ENCODE measurements around the gene CTU1.
A peak's percentile ranks its signal among the peaks of the same experiment; 100 is the strongest.

Gene CTU1

DNA sequence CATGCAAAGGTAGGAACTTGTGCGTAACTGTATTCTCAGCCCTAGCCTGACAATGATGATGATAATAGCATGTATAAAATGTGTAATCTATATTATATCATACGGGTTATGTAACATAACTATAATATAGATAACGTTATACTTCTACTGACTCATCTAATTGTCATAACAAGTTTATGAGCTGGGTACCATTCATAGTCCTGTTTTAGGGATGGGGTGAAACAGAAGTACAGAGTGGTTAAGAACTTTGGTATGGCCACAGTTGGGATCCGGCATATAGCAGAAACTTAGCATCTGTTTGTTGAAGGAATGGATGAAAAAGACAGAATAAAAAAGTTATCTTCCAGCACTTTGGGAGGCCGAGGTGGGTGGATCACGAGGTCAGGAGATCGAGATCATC lies 5.2 kb downstream of the CTU1 start:
- no peak for DNase-seq

DNA sequence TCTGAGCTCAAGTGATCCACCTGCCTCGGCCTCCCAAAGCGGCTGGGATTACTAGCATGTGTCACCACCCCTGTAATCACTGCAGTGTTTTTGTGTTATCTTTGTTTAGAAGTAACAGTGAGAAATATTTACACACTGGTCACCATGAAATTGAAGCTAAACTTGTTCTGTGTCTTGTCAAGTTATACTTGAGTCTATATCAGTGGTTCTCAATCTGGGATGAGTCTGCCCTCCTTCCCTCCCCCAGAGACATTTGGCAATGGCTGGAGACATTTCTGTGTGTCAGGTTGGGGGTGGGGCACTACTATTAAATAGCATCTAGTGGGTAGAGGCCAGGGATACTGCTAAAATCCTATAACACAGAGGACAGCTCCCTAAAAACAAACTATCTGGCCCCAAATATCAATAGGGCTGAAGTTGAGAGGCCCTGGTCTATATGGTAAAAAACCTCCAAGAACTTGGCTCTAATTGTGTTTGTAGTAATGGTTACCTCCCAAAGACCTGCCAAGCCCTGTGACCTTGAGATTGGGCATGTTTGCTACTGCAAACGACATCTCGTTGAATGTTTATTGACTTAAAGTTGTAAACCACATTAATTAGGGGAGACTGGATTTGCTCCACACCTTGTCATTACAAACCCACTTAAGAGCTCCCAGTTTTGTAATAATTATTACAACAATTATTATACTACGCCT lies 6.9 kb downstream of the CTU1 start:
- no peak for DNase-seq

DNA sequence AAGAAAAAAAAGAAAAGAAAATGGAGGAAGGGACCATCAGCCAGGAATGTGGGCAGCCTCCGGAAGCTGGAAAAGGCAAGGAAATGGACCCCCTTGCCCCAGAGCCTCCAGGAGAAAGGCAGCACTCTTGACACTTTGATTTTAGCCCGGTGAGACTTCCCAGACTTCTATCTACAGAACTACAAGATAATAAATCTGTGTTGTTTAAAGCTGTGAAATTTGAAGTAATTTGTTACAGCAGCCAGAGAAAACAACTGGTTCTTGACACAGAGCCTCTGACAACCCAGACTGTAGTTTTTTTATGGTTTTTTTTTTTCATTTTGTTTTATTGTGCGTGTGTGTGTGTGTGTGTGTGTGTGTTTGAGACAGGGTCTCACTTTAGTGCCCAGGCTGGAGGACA lies 7.6 kb downstream of the CTU1 start:
- DNase-seq, result no peak

- no peak for DNase-seq
Observed at GRCh38 chr19:51099047-51099382, 9.2 kb downstream of the CTU1 start.

DNA sequence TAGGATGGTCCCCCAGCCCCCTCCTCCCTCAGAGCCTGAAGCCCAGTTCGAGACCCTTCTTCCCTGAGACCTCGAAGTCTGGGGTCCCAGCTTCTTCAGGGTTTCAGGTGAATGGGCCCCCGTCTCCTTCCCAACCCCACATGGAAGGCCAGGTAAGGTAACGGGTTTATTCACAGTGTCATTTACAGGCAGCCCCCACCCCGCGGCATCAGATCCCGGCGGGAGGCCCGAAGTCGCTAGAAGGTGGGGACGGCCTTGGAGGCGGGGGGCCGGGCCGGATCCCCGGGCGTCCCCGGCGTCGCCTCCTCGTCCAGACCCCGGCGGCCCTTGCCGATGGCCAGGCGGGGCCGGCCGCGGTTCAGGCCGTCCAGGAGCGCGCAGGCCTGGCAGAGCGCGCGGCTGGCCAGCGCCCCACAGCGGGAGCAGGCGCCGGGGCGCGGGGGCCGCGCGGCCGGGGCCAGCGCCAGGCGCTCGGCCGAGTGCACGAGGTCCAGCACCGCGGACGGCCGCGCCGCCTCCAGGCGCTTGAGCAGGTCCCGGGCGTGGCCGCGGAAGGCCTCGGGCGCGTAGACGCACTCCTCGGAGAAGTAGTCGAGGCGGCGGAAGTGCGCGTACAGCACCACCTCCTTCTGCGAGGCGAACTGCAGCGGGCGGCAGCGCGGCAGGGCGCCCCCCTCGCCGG lies 9.7 kb downstream of the CTU1 start:
- DNase-seq, result no peak

GRCh38 chr19:51097796-51098195 lies 10.4 kb downstream of the CTU1 start:
- no peak for DNase-seq

GRCh38 chr19:51097166-51097738 lies 11.0 kb downstream of the CTU1 start:
- DNase-seq, result peak; percentile 62

DNA sequence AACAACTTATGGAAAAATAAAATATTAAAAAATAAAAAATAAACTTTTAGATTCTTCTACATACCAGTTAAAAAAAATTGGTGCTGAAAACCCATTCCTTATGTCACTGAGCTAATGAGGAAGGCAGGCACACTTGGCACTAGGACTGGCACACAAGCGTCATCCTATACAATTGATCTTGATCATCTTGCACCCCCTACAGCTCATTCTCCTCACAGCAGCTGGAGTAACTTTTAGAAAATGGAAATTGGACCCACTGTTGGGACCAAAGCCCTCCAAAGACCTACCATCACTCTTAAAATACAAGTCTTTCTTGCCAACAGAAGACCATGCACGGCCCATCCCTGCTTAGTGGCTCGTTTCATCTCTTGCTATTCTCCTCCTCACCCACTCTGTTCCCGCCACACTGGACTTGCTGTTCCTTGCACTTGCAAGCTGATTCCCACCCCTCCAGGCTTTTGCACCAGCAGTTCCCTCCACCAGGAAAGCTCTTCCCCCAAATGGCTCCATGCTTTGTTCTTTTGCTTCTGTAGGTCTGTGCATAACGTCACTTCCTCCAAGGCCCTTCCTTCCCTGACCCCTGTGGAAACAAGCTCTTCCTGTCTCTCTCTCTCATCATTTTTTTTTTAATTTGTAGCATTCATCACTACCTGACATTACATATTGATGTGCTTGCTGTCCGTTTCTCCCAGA lies 11.6 kb downstream of the CTU1 start:
- no peak for DNase-seq

GRCh38 chr19:51094696-51095279 lies 13.4 kb downstream of the CTU1 start:
- peak; percentile 57 for DNase-seq

- DNase-seq, result no peak
Observed at GRCh38 chr19:51093510-51094345, 14.5 kb downstream of the CTU1 start.

DNA sequence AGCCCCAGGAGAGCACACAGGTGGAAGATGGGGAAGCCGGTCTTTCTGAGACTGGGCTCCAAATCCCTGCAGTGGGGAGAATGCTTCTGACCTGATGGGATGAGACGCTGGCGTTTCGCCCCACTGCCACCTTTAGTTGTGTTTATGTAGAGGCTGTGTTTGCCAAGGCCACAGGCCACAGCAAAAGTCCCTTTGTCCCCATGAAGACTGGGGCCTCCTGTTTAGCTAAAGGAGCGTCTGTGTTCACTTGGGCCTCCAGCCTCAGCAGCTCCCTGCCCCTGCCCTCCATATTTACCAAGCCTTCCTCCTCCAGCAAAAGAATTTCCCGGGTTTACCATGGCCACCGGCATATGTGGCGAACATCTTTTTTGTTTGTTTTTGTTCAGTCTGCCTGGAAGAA lies 15.1 kb downstream of the CTU1 start:
- peak; percentile 56 for DNase-seq

DNA sequence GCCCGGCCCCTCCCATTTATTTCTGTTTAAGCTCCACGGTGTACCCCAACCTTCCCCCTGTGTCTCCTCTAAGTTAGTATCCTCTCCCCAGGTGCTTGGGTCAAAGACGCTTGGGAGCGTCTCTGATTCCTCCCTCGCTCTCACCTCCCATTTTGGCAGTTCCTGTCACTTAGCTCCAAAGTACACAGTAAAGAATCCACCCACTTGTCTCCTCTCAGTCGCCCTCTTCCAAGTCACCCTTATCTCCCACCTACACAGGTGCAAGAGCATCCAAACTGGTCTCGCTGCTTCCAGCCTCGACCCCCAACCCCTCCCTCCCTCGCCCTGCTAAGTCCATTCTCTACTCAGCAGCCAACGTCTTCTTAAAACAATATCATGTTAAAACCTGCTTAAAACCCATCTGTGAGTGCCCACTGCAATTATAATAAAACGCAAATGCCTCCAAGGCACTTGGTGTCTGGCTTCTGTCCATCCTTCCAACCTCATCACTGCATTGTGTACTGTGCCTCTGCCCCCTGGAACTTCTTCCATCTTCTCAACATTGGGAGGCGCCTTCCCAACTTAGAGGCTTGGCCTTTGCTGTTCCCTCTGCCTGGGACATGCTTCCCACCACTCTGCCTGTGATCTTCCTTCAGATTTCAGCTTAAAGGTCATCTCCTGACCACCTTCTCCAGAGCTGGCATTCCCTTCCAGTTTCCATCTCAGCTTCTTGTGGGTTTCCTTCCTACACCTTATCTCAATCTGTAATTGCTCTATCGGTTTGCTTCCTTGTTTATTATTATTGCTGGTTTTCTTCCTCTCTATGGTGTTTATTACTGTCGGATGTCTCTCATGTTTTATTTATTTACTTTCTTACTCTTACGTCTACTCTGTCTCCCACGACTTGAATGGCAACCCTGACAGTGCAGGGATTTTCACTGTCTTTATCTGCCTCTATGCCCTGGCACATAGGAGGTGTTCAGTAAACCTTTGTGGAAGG lies 16.0 kb downstream of the CTU1 start:
- peak; percentile 87 for DNase-seq

GRCh38 chr19:51091126-51091525 lies 17.1 kb downstream of the CTU1 start:
- no peak for DNase-seq

- DNase-seq, result no peak
Observed at GRCh38 chr19:51090471-51090870, 17.7 kb downstream of the CTU1 start.

DNA sequence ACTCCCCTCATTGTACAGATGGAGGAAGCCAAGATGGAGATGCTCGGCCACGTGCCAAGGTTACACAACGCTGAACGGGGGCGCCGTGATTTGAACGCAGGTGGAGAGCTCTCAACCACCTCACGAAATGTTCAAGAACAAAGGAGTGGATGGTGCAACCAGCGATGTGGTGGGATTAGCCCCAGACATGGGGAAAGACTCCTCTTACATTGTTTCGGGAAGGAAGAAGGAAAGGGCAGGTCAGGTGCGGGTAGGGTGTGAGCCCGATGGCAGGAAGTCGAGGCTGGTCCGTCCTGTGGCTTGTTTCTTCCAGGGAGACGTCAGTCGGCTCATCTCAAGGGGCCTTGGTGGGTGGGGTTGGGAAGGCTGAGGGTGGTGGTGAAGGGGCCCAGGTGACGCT lies 18.4 kb downstream of the CTU1 start:
- no peak for DNase-seq

DNA sequence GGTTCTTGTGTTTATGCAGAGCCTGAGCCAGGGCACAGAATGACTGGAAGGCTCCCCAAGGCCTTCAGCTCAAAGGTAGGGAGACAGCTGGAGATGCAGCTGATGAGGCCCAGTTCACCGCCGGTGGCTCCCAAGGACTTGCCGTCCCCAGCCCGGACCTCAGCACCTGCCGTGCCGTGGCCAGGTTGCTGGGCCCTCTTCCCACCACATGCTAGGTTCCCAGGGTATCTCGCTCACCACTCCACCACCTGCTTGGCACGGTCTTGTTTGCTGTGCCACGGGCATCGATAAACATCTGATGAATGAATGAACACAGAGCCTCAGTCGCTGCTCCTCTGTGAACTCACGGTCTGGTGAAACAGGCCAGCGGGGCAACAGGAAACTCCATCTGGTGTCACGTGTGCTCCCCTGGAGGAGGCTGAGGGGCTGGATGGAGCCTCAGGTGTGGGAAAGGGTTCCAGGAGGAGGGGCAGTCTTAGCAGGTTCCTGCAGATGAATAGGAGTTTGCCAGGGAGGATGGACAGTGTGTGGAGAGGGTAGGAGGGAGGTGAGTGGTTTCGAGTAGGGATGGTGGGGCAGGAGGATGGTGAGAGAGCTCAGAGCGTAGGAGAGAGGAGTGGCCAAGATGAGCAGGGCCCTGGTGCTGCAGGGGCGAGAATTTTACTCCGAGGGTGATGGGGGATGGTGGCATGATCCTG lies 21.9 kb downstream of the CTU1 start:
- DNase-seq, result peak; percentile 45

- no peak for DNase-seq
Observed at GRCh38 chr19:51084505-51084904, 23.7 kb downstream of the CTU1 start.

GRCh38 chr19:51083783-51084182 lies 24.4 kb downstream of the CTU1 start:
- no peak for DNase-seq

- no peak for DNase-seq
Observed at GRCh38 chr19:51083181-51083580, 25.0 kb downstream of the CTU1 start.

- DNase-seq, result no peak
Observed at GRCh38 chr19:51082611-51083010, 25.6 kb downstream of the CTU1 start, which contains the start of gene KLK14. Gene KLK14, minus strand, starts transcription at chr19:51082887. Its CDS starts 273 bp downstream, at chr19:51082614.

DNA sequence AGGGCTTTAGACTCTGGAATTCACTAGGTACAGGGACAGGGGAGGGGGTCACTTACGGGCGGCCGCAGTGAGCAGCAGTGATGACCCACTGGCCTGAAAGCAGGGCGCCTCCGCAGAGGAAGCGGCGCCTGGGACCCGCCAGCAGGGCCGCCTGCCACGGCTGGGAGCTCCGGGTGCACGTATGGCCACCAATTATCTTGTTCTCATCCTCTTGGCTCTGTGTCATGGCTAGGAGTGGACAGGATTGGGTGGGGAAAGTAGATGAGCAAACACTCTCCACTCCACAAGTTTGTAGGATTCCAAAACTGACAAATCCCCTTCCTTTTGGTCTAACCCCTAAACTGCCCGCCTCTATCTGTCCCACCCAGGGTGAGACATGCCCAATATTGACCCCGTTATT lies 26.7 kb downstream of the CTU1 start:
- no peak for DNase-seq
